ENCODE results near the gene HAPLN3. TPM values are rescaled to one million over a fixed set of nuclear protein-coding genes. Genes with fewer than 3 reads are reported as not detected.

The HAPLN3 gene
- polyA plus RNA-seq, 1 donor from 2014 or later = 1.2 TPM

GRCh38 chr15:88904624-88905327 is 9.4 kb upstream of the HAPLN3 start:
- Mint-ChIP-seq H3K27me3 (no peaks in the 10 kb centered on the region), H3K4me1 (peaks cover 6 to 16% (median 13%) of the 10 kb centered on the region in 3 donors), H3K27ac (peak overlapping the region in 2 of 3 donors; percentile 10 to 46), H3K36me3 (peaks cover 10% of the 10 kb centered on the region), H3K4me3 (no peak overlapping the region), H3K9me3 (no peaks in the 10 kb centered on the region)

- Mint-ChIP-seq H3K36me3 (peaks cover 10% of the 10 kb centered on the region), H3K4me3 (peak overlapping the region in 1 of 4 donors; percentile 28), H3K27me3 (no peaks in the 10 kb centered on the region), H3K9me3 (no peaks in the 10 kb centered on the region), H3K4me1 (peaks cover 6 to 15% (median 10%) of the 10 kb centered on the region in 3 donors), H3K27ac (peak overlapping the region in 2 of 3 donors; percentile 10 to 46)
Measured at GRCh38 chr15:88904257-88904623, 8.9 kb upstream of the HAPLN3 start.

- H3K9me3 Mint-ChIP-seq = no peaks in the 10 kb centered on the region
- H3K4me3 Mint-ChIP-seq = no peak overlapping the region
- H3K36me3 Mint-ChIP-seq = peaks cover 8% of the 10 kb centered on the region
- no peak overlapping the region for H3K27ac Mint-ChIP-seq
- H3K4me1 Mint-ChIP-seq = peaks cover 6 to 13% (median 10%) of the 10 kb centered on the region in 3 donors
- H3K27me3 Mint-ChIP-seq = no peaks in the 10 kb centered on the region
Measured at GRCh38 chr15:88902846-88903245, 7.5 kb upstream of the HAPLN3 start.

- no peak overlapping the region for H3K4me3 Mint-ChIP-seq
- peaks cover 8% of the 10 kb centered on the region for H3K36me3 Mint-ChIP-seq
- no peaks in the 10 kb centered on the region for H3K27me3 Mint-ChIP-seq
- H3K27ac Mint-ChIP-seq = no peak overlapping the region
- H3K9me3 Mint-ChIP-seq = no peaks in the 10 kb centered on the region
- peaks cover 6 to 13% (median 10%) of the 10 kb centered on the region in 3 donors for H3K4me1 Mint-ChIP-seq
Measured at GRCh38 chr15:88902221-88902835, 7.0 kb upstream of the HAPLN3 start.

- H3K9me3 Mint-ChIP-seq = no peaks in the 10 kb centered on the region
- H3K27me3 Mint-ChIP-seq = peaks cover under 1% of the 10 kb centered on the region
- H3K36me3 Mint-ChIP-seq = peaks cover 8% of the 10 kb centered on the region
- peaks cover 8 to 13% (median 10%) of the 10 kb centered on the region in 3 donors for H3K4me1 Mint-ChIP-seq
- no peak overlapping the region for H3K27ac Mint-ChIP-seq
- H3K4me3 Mint-ChIP-seq = no peak overlapping the region
Measured at GRCh38 chr15:88901508-88902220, 6.3 kb upstream of the HAPLN3 start.

- peaks cover 8% of the 10 kb centered on the region for H3K36me3 Mint-ChIP-seq
- peaks cover 1% of the 10 kb centered on the region for H3K27me3 Mint-ChIP-seq
- H3K4me3 Mint-ChIP-seq = no peak overlapping the region
- no peaks in the 10 kb centered on the region for H3K9me3 Mint-ChIP-seq
- peaks cover 9 to 13% (median 10%) of the 10 kb centered on the region in 3 donors for H3K4me1 Mint-ChIP-seq
- H3K27ac Mint-ChIP-seq = no peak overlapping the region
Measured at GRCh38 chr15:88900982-88901418, 5.7 kb upstream of the HAPLN3 start.

- Mint-ChIP-seq H3K27me3 (peaks cover 2% of the 10 kb centered on the region), H3K27ac (peak overlapping the region in 1 of 3 donors; percentile 19), H3K4me1 (peaks cover 10 to 16% (median 11%) of the 10 kb centered on the region in 3 donors), H3K4me3 (no peak overlapping the region), H3K9me3 (no peaks in the 10 kb centered on the region), H3K36me3 (peaks cover 8% of the 10 kb centered on the region)
Measured at GRCh38 chr15:88900309-88900981, 5.1 kb upstream of the HAPLN3 start.

GRCh38 chr15:88899251-88899650 is 3.9 kb upstream of the HAPLN3 start:
- H3K4me1 Mint-ChIP-seq = peaks cover 2 to 10% (median 8%) of the 10 kb centered on the region in 3 donors
- peaks cover 5% of the 10 kb centered on the region for H3K27me3 Mint-ChIP-seq
- peaks cover 5% of the 10 kb centered on the region for H3K36me3 Mint-ChIP-seq
- H3K4me3 Mint-ChIP-seq = no peak overlapping the region
- H3K9me3 Mint-ChIP-seq = no peaks in the 10 kb centered on the region
- H3K27ac Mint-ChIP-seq = no peak overlapping the region

- no peak overlapping the region for H3K4me3 Mint-ChIP-seq
- H3K9me3 Mint-ChIP-seq = no peaks in the 10 kb centered on the region
- peaks cover 8% of the 10 kb centered on the region for H3K27me3 Mint-ChIP-seq
- no peak overlapping the region for H3K27ac Mint-ChIP-seq
- peaks cover 5% of the 10 kb centered on the region for H3K36me3 Mint-ChIP-seq
- peaks cover 6 to 10% (median 6%) of the 10 kb centered on the region in 3 donors for H3K4me1 Mint-ChIP-seq
Measured at GRCh38 chr15:88898736-88899135, 3.4 kb upstream of the HAPLN3 start.

GRCh38 chr15:88897456-88898194 is 2.3 kb upstream of the HAPLN3 start:
- Mint-ChIP-seq H3K4me1 (peaks cover 6 to 10% (median 6%) of the 10 kb centered on the region in 3 donors), H3K27ac (no peak overlapping the region), H3K9me3 (no peaks in the 10 kb centered on the region), H3K27me3 (peaks cover 13% of the 10 kb centered on the region), H3K36me3 (peaks cover 5% of the 10 kb centered on the region), H3K4me3 (no peak overlapping the region)

GRCh38 chr15:88897142-88897455 is 1.8 kb upstream of the HAPLN3 start:
- Mint-ChIP-seq H3K4me3 (peak overlapping the region in 1 of 4 donors; percentile 17), H3K4me1 (peaks cover 6 to 10% (median 6%) of the 10 kb centered on the region in 3 donors), H3K27me3 (peaks cover 13% of the 10 kb centered on the region), H3K36me3 (peaks cover 5% of the 10 kb centered on the region), H3K9me3 (no peaks in the 10 kb centered on the region), H3K27ac (no peak overlapping the region)

- Mint-ChIP-seq H3K27ac (no peak overlapping the region), H3K9me3 (no peaks in the 10 kb centered on the region), H3K36me3 (peaks cover 2% of the 10 kb centered on the region), H3K4me3 (peak overlapping the region in 2 of 4 donors; percentile 3 to 17), H3K4me1 (peaks cover 5 to 10% (median 6%) of the 10 kb centered on the region in 3 donors), H3K27me3 (peaks cover 13% of the 10 kb centered on the region)
Measured at GRCh38 chr15:88896333-88897033, 1.1 kb upstream of the HAPLN3 start.

GRCh38 chr15:88894348-88894818 is 961 bp downstream of the HAPLN3 start:
- Mint-ChIP-seq H3K27ac (no peak overlapping the region), H3K9me3 (no peaks in the 10 kb centered on the region), H3K4me1 (peaks cover 3 to 10% (median 6%) of the 10 kb centered on the region in 3 donors), H3K4me3 (peak overlapping the region; percentile 51 to 92 (median 86)), H3K36me3 (no peaks in the 10 kb centered on the region), H3K27me3 (peaks cover 13% of the 10 kb centered on the region)
